Measurements from ENCODE around the gene LYSMD4.

The LYSMD4 gene

DNA sequence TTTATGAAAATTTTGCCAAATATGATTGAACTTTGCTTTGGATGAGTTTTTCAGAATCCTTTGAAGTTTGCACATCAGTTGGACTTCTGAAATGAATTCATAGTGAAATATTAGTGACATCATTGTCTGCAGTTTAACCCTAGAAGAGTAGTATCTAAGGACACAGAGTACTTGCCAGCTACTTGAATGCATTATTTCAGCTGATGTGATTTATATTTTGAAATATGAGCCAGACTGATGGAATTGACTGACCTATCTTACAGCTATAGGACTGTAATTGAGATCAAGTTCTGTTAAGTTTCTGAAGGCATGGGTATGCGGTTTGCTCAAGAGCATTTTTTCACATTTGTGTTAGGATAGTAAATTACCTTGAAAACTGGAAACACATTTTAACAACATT is 51.2 kb downstream of the LYSMD4 start:
- in situ Hi-C loops (cut with HindIII; ENCODE audit: low sequenced_read_pairs), result no loop called here
- no peak for TF ChIP-seq CTCF (IDR thresholded peaks at IDR 0.05; ENCODE audit: low read depth, low read length, missing control alignments)

DNA sequence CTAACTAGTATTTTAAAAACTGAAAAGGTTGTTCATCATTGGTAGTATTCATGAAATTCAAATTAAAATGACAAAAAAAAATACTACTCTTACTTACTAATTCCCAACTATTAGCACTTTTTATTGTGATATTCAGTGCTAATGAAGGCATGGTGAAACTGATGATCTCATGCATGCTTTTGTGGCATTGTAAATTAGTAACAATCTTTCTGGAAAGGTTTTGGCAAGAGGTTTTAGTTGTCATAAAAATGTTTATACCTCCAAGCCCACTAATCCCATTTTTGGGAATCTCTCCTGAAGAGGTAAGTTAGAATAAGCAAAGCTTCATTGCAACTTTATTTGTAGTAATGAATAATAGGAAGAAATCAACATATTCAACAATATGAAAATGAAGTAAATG is 53.0 kb downstream of the LYSMD4 start:
- in situ Hi-C loops (cut with HindIII; ENCODE audit: low sequenced_read_pairs), result no loop called here
- DNase-seq (ENCODE audit: low read depth), result no peak
- no peak overlapping the region for H3K4me3 ChIP-seq (ENCODE audit: low read depth, low read length)
- no peak for TF ChIP-seq CTCF (IDR thresholded peaks at IDR 0.05; ENCODE audit: low read depth, low read length, missing control alignments)

More for the DNA sequence above, 51.2 kb downstream of the LYSMD4 start:
- no peak overlapping the region for H3K4me3 ChIP-seq (ENCODE audit: low read depth, low read length)
- DNase-seq (ENCODE audit: low read depth), result no peak

GRCh38 chr15:99677540-99678134 is 55.6 kb downstream of the LYSMD4 start:
- H3K4me3 ChIP-seq (ENCODE audit: low read depth, low read length), result no peak overlapping the region
- TF ChIP-seq CTCF (IDR thresholded peaks at IDR 0.05; ENCODE audit: low read depth, low read length, missing control alignments), result no peak
- DNase-seq (ENCODE audit: low read depth), result no peak
- in situ Hi-C loops (cut with HindIII; ENCODE audit: low sequenced_read_pairs), result no loop called here
